Measurements from ENCODE around the gene LPAR2. TPM values are rescaled to one million over a fixed set of nuclear protein-coding genes. Genes with fewer than 3 reads are reported as not detected.
A peak's percentile ranks its signal among the peaks of the same experiment; 100 is the strongest.

Gene LPAR2
- total and polyA plus RNA-seq, 2 experiments from 2014 or later, result 39.4 to 63.1 TPM

DNA sequence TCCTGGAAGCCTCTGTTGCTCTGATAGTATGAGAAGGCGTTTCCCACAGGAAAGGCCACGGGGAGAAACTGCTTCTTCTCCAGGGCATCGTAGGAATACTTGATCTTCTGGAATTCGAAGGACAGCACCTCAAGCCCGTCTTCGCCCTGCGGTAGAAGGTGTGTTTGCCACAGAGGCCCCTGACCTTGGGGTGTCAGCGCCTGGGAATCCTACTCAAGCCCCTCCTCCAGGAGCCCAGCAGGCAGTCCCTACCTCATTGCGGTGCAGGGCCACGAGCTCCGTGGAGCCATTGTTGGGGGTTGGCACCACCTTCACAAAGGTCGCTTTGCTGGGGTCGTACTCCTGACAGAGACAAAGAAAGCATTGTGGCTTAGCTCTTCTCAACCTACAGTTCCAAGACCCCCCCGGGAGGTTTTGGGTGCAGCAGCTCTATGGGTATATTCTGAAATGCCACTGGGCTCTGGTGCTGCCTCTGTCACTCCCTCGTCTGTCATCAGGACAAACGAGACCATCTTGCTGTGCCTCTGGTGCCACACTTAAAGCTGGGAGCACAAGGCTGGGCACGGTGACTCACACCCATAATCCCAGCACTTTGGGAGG lies 31.7 kb upstream of the LPAR2 start:
- no peaks in the 10 kb centered on the region for H3K9me2 ChIP-seq (ENCODE audit: insufficient read depth)
- H3K36me3 ChIP-seq (ENCODE audit: insufficient read depth), result peaks cover 22% of the 10 kb centered on the region; the same call in 1 of the 2 replicates
- Mint-ChIP-seq H3K27ac (peak overlapping the region; percentile 27; the same call in 1 of the 2 replicates), H3K27me3 (ENCODE audit: insufficient read depth, low read depth, poor library complexity) (peaks cover 10% of the 10 kb centered on the region), H3K36me3 (ENCODE audit: low read depth) (peaks cover 62% of the 10 kb centered on the region), H3K4me1 (peaks cover 18% of the 10 kb centered on the region), H3K9me3 (no peaks in the 10 kb centered on the region), H3K4me3 (no peak overlapping the region)
- DNase-seq (ENCODE audit: low spot score), result no peak
- peaks cover 44% of the 10 kb centered on the region for H3K79me2 ChIP-seq (replicated peaks; ENCODE audit: insufficient read depth)
- no peak overlapping the region for H3K27ac ChIP-seq (ENCODE audit: low read depth)
- peaks cover 12% of the 10 kb centered on the region for H4K20me1 ChIP-seq (replicated peaks; ENCODE audit: insufficient read depth)
- peaks cover 12% of the 10 kb centered on the region; the same call in 1 of the 2 replicates for H3F3A ChIP-seq (replicated peaks; ENCODE audit: low read depth)
- H3K27me3 ChIP-seq (ENCODE audit: insufficient read depth), result no peaks in the 10 kb centered on the region
- ATAC-seq, result no peak
- TF ChIP-seq, protein P1, sequence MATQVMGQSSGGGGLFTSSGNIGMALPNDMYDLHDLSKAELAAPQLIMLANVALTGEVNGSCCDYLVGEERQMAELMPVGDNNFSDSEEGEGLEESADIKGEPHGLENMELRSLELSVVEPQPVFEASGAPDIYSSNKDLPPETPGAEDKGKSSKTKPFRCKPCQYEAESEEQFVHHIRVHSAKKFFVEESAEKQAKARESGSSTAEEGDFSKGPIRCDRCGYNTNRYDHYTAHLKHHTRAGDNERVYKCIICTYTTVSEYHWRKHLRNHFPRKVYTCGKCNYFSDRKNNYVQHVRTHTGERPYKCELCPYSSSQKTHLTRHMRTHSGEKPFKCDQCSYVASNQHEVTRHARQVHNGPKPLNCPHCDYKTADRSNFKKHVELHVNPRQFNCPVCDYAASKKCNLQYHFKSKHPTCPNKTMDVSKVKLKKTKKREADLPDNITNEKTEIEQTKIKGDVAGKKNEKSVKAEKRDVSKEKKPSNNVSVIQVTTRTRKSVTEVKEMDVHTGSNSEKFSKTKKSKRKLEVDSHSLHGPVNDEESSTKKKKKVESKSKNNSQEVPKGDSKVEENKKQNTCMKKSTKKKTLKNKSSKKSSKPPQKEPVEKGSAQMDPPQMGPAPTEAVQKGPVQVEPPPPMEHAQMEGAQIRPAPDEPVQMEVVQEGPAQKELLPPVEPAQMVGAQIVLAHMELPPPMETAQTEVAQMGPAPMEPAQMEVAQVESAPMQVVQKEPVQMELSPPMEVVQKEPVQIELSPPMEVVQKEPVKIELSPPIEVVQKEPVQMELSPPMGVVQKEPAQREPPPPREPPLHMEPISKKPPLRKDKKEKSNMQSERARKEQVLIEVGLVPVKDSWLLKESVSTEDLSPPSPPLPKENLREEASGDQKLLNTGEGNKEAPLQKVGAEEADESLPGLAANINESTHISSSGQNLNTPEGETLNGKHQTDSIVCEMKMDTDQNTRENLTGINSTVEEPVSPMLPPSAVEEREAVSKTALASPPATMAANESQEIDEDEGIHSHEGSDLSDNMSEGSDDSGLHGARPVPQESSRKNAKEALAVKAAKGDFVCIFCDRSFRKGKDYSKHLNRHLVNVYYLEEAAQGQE (IDR thresholded peaks at IDR 0.05; ENCODE audit: unreplicated experiment), result no peak
- TF ChIP-seq EZH2 (IDR thresholded peaks at IDR 0.05; ENCODE audit: low read depth, unreplicated experiment), result no peak
- TF ChIP-seq, protein P2, sequence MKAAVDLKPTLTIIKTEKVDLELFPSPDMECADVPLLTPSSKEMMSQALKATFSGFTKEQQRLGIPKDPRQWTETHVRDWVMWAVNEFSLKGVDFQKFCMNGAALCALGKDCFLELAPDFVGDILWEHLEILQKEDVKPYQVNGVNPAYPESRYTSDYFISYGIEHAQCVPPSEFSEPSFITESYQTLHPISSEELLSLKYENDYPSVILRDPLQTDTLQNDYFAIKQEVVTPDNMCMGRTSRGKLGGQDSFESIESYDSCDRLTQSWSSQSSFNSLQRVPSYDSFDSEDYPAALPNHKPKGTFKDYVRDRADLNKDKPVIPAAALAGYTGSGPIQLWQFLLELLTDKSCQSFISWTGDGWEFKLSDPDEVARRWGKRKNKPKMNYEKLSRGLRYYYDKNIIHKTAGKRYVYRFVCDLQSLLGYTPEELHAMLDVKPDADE (IDR thresholded peaks at IDR 0.05), result no peak
- TF ChIP-seq, protein P3, sequence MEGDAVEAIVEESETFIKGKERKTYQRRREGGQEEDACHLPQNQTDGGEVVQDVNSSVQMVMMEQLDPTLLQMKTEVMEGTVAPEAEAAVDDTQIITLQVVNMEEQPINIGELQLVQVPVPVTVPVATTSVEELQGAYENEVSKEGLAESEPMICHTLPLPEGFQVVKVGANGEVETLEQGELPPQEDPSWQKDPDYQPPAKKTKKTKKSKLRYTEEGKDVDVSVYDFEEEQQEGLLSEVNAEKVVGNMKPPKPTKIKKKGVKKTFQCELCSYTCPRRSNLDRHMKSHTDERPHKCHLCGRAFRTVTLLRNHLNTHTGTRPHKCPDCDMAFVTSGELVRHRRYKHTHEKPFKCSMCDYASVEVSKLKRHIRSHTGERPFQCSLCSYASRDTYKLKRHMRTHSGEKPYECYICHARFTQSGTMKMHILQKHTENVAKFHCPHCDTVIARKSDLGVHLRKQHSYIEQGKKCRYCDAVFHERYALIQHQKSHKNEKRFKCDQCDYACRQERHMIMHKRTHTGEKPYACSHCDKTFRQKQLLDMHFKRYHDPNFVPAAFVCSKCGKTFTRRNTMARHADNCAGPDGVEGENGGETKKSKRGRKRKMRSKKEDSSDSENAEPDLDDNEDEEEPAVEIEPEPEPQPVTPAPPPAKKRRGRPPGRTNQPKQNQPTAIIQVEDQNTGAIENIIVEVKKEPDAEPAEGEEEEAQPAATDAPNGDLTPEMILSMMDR (conservative IDR thresholded peaks at IDR 0.05; ENCODE audit: low read depth in 2 of 2), result no peak
- no peak for TF ChIP-seq POLR2AphosphoS5 (IDR thresholded peaks at IDR 0.05; ENCODE audit: low read depth)
- TF ChIP-seq EZH2phosphoT487 (IDR thresholded peaks at IDR 0.05; ENCODE audit: unreplicated experiment), result no peak
- no peak for TF ChIP-seq JUNB (IDR thresholded peaks at IDR 0.05; ENCODE audit: unreplicated experiment)
- TF ChIP-seq, protein P4, sequence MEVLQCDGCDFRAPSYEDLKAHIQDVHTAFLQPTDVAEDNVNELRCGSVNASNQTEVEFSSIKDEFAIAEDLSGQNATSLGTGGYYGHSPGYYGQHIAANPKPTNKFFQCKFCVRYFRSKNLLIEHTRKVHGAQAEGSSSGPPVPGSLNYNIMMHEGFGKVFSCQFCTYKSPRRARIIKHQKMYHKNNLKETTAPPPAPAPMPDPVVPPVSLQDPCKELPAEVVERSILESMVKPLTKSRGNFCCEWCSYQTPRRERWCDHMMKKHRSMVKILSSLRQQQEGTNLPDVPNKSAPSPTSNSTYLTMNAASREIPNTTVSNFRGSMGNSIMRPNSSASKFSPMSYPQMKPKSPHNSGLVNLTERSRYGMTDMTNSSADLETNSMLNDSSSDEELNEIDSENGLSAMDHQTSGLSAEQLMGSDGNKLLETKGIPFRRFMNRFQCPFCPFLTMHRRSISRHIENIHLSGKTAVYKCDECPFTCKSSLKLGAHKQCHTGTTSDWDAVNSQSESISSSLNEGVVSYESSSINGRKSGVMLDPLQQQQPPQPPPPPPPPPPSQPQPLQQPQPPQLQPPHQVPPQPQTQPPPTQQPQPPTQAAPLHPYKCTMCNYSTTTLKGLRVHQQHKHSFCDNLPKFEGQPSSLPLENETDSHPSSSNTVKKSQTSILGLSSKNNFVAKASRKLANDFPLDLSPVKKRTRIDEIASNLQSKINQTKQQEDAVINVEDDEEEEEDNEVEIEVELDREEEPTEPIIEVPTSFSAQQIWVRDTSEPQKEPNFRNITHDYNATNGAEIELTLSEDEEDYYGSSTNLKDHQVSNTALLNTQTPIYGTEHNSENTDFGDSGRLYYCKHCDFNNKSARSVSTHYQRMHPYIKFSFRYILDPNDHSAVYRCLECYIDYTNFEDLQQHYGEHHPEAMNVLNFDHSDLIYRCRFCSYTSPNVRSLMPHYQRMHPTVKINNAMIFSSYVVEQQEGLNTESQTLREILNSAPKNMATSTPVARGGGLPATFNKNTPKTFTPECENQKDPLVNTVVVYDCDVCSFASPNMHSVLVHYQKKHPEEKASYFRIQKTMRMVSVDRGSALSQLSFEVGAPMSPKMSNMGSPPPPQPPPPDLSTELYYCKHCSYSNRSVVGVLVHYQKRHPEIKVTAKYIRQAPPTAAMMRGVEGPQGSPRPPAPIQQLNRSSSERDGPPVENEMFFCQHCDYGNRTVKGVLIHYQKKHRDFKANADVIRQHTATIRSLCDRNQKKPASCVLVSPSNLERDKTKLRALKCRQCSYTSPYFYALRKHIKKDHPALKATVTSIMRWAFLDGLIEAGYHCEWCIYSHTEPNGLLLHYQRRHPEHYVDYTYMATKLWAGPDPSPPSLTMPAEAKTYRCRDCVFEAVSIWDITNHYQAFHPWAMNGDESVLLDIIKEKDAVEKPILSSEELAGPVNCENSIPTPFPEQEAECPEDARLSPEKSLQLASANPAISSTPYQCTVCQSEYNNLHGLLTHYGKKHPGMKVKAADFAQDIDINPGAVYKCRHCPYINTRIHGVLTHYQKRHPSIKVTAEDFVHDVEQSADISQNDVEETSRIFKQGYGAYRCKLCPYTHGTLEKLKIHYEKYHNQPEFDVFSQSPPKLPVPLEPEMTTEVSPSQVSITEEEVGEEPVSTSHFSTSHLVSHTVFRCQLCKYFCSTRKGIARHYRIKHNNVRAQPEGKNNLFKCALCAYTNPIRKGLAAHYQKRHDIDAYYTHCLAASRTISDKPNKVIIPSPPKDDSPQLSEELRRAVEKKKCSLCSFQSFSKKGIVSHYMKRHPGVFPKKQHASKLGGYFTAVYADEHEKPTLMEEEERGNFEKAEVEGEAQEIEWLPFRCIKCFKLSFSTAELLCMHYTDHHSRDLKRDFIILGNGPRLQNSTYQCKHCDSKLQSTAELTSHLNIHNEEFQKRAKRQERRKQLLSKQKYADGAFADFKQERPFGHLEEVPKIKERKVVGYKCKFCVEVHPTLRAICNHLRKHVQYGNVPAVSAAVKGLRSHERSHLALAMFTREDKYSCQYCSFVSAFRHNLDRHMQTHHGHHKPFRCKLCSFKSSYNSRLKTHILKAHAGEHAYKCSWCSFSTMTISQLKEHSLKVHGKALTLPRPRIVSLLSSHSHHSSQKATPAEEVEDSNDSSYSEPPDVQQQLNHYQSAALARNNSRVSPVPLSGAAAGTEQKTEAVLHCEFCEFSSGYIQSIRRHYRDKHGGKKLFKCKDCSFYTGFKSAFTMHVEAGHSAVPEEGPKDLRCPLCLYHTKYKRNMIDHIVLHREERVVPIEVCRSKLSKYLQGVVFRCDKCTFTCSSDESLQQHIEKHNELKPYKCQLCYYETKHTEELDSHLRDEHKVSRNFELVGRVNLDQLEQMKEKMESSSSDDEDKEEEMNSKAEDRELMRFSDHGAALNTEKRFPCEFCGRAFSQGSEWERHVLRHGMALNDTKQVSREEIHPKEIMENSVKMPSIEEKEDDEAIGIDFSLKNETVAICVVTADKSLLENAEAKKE (CRISPR knock-in tag; IDR thresholded peaks at IDR 0.05), result no peak
- TF ChIP-seq STAT1 (IDR thresholded peaks at IDR 0.05; ENCODE audit: unreplicated experiment), result no peak
- no peak for TF ChIP-seq NANOG (IDR thresholded peaks at IDR 0.05; ENCODE audit: borderline replicate concordance)
- TF ChIP-seq CREB1 (CRISPR knock-in tag; IDR thresholded peaks at IDR 0.05; ENCODE audit: low read depth), result no peak
- TF ChIP-seq ZNF331 (CRISPR knock-in tag; IDR thresholded peaks at IDR 0.05; ENCODE audit: low read depth), result no peak
- TF ChIP-seq ZNF114 (CRISPR knock-in tag; IDR thresholded peaks at IDR 0.05), result no peak
- H3K4me2 ChIP-seq, result no peak overlapping the region
- no peak overlapping the region for H2AFZ ChIP-seq
- H3K4me3 ChIP-seq, result no peak overlapping the region
- H3K4me1 ChIP-seq (ENCODE audit: insufficient read depth), result peaks cover 9% of the 10 kb centered on the region

Data from GM23338 (cell line).